Measurements from ENCODE around the gene VRTN.

Gene VRTN

DNA sequence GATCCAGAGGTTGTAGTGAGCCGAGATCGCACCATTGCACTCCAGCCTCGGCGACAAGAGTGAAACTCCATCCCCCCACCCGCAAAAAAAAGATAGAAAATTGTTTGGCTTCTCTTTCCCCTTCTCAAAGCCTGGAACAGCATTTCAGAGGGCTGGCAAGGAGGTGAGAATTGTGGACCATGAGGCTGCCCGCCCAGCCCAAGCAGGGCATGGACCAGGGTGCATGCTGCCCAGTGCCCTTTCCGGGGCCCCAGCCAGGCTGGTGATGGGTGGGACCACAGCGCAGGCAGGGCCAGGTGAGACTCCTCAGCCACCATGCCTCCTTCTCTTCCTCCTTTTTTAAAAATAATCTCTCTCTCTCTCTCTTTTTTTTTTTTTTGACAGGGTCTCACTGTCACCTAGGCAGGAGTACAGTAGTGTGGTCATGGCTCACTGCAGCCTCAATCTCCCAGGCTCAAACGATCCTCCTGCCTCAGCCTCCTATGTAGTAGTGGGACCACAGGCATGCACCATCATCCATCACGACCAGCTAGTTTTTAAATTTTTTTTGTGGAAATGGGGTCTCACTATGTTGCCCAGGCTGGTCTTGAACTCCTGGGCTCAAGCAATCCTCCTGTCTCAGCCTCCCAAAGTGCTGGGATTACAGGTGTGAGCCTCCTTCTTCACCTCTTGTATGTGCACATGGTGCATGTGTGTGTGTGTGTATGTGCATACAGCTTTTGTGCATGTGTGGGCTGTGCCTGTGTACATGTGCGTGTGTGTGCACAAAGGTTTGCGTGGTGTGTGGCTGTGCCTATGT, 55.5 kb downstream of the VRTN start:
- DNase-seq (ENCODE audit: extremely low read depth, low read depth) = no peak
- no peak overlapping the region for H3K4me3 ChIP-seq (replicated peaks; ENCODE audit: low read depth, low read length)
- TF ChIP-seq, protein P1, sequence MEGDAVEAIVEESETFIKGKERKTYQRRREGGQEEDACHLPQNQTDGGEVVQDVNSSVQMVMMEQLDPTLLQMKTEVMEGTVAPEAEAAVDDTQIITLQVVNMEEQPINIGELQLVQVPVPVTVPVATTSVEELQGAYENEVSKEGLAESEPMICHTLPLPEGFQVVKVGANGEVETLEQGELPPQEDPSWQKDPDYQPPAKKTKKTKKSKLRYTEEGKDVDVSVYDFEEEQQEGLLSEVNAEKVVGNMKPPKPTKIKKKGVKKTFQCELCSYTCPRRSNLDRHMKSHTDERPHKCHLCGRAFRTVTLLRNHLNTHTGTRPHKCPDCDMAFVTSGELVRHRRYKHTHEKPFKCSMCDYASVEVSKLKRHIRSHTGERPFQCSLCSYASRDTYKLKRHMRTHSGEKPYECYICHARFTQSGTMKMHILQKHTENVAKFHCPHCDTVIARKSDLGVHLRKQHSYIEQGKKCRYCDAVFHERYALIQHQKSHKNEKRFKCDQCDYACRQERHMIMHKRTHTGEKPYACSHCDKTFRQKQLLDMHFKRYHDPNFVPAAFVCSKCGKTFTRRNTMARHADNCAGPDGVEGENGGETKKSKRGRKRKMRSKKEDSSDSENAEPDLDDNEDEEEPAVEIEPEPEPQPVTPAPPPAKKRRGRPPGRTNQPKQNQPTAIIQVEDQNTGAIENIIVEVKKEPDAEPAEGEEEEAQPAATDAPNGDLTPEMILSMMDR (IDR thresholded peaks at IDR 0.05; ENCODE audit: low read depth, low read length, missing control alignments) = no peak

DNA sequence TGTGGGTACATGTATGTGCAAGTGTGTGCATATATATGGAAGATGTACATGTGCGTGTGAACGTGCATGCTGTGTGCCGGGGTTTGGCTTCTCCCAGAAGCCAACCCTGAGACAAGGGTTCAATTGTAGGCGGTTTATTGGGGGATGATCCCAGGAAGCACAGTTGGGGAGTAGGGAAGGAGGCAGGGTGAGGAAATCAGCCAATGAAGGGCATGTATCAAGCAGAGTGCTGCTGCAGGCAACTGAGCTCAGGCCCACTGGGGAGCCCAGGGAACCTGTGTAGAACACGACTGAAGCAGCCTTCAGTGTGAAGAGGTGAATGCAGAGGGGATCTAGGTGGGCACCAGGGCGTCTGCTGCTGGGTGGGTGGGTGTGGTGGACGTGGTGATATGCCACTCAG, 56.2 kb downstream of the VRTN start:
- no peak overlapping the region for H3K4me3 ChIP-seq (replicated peaks; ENCODE audit: low read depth, low read length)
- no peak for DNase-seq (ENCODE audit: extremely low read depth, low read depth)
- TF ChIP-seq, protein P1 (IDR thresholded peaks at IDR 0.05; ENCODE audit: low read depth, low read length, missing control alignments) = no peak

DNA sequence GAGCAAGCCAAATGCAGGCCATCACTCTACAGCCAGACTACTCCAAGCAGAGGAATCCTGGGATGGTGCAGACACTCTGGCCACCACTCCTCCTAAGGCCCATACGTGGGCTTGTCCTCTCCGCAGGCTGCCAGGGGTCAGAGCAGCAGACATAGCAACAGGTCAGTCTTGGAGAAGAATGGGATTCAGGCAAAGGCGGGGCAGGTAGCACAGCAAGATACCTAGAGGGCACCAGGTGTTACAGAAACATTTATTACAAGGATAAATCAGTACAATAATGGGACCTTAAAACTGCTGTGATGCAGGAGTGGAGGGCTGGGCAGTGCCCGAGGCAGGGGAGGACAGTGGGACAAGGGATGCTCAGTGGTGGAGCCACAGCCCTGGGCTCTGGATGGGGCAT, 57.4 kb downstream of the VRTN start:
- TF ChIP-seq, protein P1 (IDR thresholded peaks at IDR 0.05; ENCODE audit: low read depth, low read length, missing control alignments) = no peak
- DNase-seq (ENCODE audit: extremely low read depth, low read depth) = no peak
- no peak overlapping the region for H3K4me3 ChIP-seq (replicated peaks; ENCODE audit: low read depth, low read length)

DNA sequence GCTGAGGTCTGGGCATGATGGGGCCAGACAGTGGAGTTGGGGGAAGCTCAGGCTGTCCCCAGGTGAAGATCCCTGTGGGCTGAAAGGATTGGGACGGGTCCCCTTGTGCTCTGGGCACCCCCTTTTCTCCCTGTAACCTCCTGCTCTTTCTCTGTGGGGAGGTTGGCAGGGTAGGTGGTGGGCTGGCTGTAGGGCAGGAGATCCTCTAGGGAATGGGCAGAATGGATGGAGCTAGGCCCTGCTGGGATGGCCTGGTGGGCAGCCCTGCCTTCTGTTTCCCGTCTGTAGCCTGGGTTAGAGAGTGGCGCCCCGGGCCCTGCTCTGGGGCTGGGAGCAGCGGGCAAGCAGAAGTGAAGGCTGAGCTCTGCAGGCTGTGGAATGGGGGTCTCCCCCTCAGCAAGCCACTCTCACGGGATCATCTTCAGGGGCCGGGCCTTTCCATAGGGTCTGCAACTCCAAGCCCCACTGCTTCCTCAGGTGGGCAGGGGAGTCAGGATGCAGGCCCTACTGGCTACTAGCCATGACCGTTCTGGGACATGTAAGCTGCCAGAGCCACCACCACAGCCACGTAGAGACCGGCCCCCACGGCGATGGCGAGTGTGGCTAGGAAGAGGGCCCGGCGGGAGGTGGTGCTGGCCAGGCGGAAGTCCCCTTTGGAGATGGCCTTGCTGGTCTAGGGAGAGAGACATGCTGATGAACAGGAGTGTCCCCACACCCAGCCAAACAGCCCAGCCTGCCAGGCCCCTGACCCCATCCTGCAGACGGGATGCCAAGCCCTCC, 58.9 kb downstream of the VRTN start:
- TF ChIP-seq, protein P1 (IDR thresholded peaks at IDR 0.05; ENCODE audit: low read depth, low read length, missing control alignments) = no peak
- no peak overlapping the region for H3K4me3 ChIP-seq (replicated peaks; ENCODE audit: low read depth, low read length)
- no peak for DNase-seq (ENCODE audit: extremely low read depth, low read depth)

DNA sequence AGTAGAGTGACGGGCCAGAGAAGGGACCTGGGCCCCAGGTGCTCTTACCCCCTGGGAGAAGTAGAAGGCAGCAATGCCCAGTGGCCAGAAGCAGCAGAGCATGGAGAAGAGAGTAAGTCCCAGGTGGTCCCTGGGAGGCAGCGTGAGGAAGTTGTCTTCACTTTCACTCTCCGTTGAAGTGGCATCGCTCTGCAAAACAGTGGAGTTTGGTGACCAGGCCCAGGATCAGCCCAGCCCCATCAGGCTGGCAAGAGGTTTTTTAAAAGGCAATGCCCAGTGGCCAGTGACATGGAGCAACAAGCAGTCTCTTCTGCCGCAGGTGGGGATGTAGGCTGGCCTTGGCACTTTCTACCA, 59.5 kb downstream of the VRTN start:
- no peak overlapping the region for H3K4me3 ChIP-seq (replicated peaks; ENCODE audit: low read depth, low read length)
- TF ChIP-seq, protein P1 (IDR thresholded peaks at IDR 0.05; ENCODE audit: low read depth, low read length, missing control alignments) = no peak
- no peak for DNase-seq (ENCODE audit: extremely low read depth, low read depth)

DNA sequence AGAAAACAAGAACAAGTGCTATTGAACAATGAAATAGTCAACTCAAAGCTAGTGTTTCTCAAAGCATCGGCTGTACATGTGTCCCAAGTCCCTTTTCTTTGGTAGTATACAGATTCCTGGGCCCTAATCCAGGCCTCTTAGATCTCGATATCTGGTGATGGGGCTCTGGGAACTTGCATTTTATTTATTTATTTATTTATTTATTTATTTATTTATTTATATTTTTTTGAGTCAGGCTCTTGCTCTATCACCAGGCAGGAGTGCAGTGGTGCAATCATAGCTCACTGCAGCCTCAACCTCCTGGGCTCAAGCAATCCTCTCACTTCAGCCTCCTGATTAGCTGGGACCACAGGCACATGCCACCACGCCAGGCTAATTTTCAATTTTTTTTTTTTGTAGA, 60.6 kb downstream of the VRTN start:
- DNase-seq (ENCODE audit: extremely low read depth, low read depth) = no peak
- TF ChIP-seq, protein P1 (IDR thresholded peaks at IDR 0.05; ENCODE audit: low read depth, low read length, missing control alignments) = no peak
- no peak overlapping the region for H3K4me3 ChIP-seq (replicated peaks; ENCODE audit: low read depth, low read length)
